GM23248 (cell line): Measurements from ENCODE around the gene CRB1. TPM values are rescaled to one million over a fixed set of nuclear protein-coding genes. Genes with fewer than 3 reads are reported as not detected.
"Not testable (repeated sequence)": the region's sequence is repeated elsewhere in the genome, so short reads cannot be mapped to it uniquely, and the experiment has no call there.

Experiments
- DNase-seq: peaks from one replicate; pipeline ENCODE4 v3.0.0-alpha.2; 2015
- H2AFZ ChIP-seq: fragments of 200-600 bp; sonication (generic); 2 replicates; pipeline ENCODE4 v1.6.1; 2016; ENCODE audit warnings: antibody characterized with exemption
- H3F3A ChIP-seq: fragments of 200-600 bp; sonication (generic); 2 replicates; pipeline ENCODE4 v1.6.1; 2016; ENCODE audit warnings: mild to moderate bottlenecking, antibody characterized with exemption, mixed run types; ENCODE audit not compliant: insufficient read depth
- H3K27ac ChIP-seq: fragments of 200-600 bp; sonication (generic); 2 replicates; pipeline ENCODE4 v1.5.1; 2016; ENCODE audit warnings: mild to moderate bottlenecking
- H3K27me3 ChIP-seq: fragments of 200-600 bp; sonication (generic); replicated peaks from 2 replicates; pipeline ENCODE4 v1.6.1; 2016; ENCODE audit warnings: mild to moderate bottlenecking; ENCODE audit not compliant: insufficient read depth
- H3K36me3 ChIP-seq: fragments of 200-600 bp; sonication (generic); 2 replicates; pipeline ENCODE4 v1.6.1; 2016; ENCODE audit warnings: low read depth, mild to moderate bottlenecking
- H3K4me1 ChIP-seq: fragments of 200-600 bp; sonication (generic); 2 replicates; pipeline ENCODE4 v1.6.1; 2016; ENCODE audit warnings: mild to moderate bottlenecking; ENCODE audit not compliant: insufficient read depth
- H3K4me2 ChIP-seq: fragments of 200-600 bp; sonication (generic); one replicate; pipeline ENCODE4 v1.6.1; 2016; ENCODE audit warnings: mild to moderate bottlenecking; ENCODE audit not compliant: unreplicated experiment
- H3K4me3 ChIP-seq: fragments of 200-600 bp; sonication (generic); 2 replicates; pipeline ENCODE4 v1.5.1; 2016; ENCODE audit warnings: mild to moderate bottlenecking
- H3K79me2 ChIP-seq: fragments of 200-600 bp; sonication (generic); 2 replicates; pipeline ENCODE4 v1.6.1; 2016; ENCODE audit warnings: mild to moderate bottlenecking; ENCODE audit not compliant: insufficient read depth
- H3K9ac ChIP-seq: fragments of 200-600 bp; sonication (generic); 2 replicates; pipeline ENCODE4 v1.6.1; 2016; ENCODE audit warnings: mild to moderate bottlenecking
- H3K9me2 ChIP-seq: fragments of 200-600 bp; sonication (generic); 2 replicates; pipeline ENCODE4 v1.6.1; 2016; ENCODE audit warnings: mixed run types, mild to moderate bottlenecking, moderate library complexity; ENCODE audit not compliant: insufficient read depth
- H3K9me3 ChIP-seq: fragments of 200-600 bp; sonication (generic); one replicate; pipeline ENCODE4 v1.6.1; 2017; ENCODE audit warnings: low read depth
- H4K20me1 ChIP-seq: fragments of 200-600 bp; sonication (generic); 2 replicates; pipeline ENCODE4 v1.6.0; 2016; ENCODE audit not compliant: insufficient read depth
- EZH2 ChIP-seq: fragments of 200-600 bp; sonication (generic); IDR thresholded peaks from 2 replicates; pipeline ENCODE4 v1.6.1; 2018; ENCODE audit warnings: antibody characterized with exemption, mild to moderate bottlenecking; ENCODE audit not compliant: insufficient read depth, poor library complexity, severe bottlenecking
- EZH2phosphoT487 ChIP-seq: fragments of 200-600 bp; sonication (generic); IDR thresholded peaks from 2 replicates; pipeline ENCODE4 v1.6.1; 2018; ENCODE audit warnings: antibody characterized with exemption, moderate library complexity, mild to moderate bottlenecking, low read depth; ENCODE audit not compliant: insufficient read depth
- WGBS, 2 experiments: methylation state at CpG; one replicate each; pipeline ENCODE4 v1.1.6; 2015 to 2017; ENCODE audit warnings: low lambda C conversion rate in 2 of 2, low coverage in 1 of 2; ENCODE audit errors: missing lambda C conversion rate in 2 of 2; 5-methylcytosine and 5-hydroxymethylcytosine counted together
- in situ Hi-C: fragments of 300-500 bp; cut with MboI; formaldehyde crosslinking; loops from 2 replicates; pipeline ENCODE4 v1.15.0; 2020
- polyA plus RNA-seq: library from polyadenylated mRNA; unstranded; fragments of >200 nt; fragmentation: Nextera tagmentation; extraction: Ambion mirVana; gene quantifications from 2 replicates; pipeline ENCODE4 v1.2.1, GENCODE V29; 2016
- total RNA-seq: library from RNA; depleted of rRNA; stranded (reverse); fragments of >200 nt; shearing (Covaris generic); gene quantifications from 2 replicates; pipeline ENCODE4 v1.2.3, GENCODE V29; 2014

CRB1 gene
- total and polyA plus RNA-seq, 2 experiments from 2014 or later: 0.11 TPM; not detected in 1

DNA sequence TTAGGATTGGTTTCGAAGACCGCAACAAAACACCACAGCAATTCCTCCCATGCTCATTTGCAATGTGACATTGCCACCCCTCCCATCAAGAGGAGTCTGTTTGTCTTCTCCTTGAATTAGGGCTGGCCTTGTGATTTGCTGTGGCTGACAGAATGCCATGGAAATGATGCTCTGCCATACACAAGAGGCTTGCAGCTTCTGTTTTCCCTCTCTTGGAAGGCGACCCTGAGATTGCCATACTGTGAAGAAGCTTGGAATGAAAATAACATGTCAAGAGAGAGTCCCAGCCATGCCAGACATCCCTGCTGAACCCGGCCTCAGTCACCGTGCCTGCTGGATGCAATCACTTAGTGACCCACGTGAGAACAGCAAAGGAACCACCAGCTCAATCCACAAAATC is 212.4 kb downstream of the CRB1 start:
- no peak overlapping the region for H2AFZ ChIP-seq
- no peaks in the 10 kb centered on the region for H3K9me3 ChIP-seq
- TF ChIP-seq EZH2phosphoT487 (no peak), EZH2 (no peak)
- in situ Hi-C loops: no loop called here
- H3K36me3 ChIP-seq: no peaks in the 10 kb centered on the region
- no peaks in the 10 kb centered on the region for H3F3A ChIP-seq
- no peaks in the 10 kb centered on the region for H3K27me3 ChIP-seq
- H3K4me3 ChIP-seq: no peak overlapping the region
- H3K9me2 ChIP-seq: no peaks in the 10 kb centered on the region
- no peaks in the 10 kb centered on the region for H3K4me1 ChIP-seq
- H3K27ac ChIP-seq: no peak overlapping the region
- WGBS, 2 experiments: 61 to 65% methylated on average over 6 of the region's 6 CpGs
- no peak overlapping the region for H3K9ac ChIP-seq
- H3K4me2 ChIP-seq: no peak overlapping the region
- H3K79me2 ChIP-seq: no peaks in the 10 kb centered on the region
- H4K20me1 ChIP-seq: no peaks in the 10 kb centered on the region
- no peak for DNase-seq

GRCh38 chr1:197481101-197481500 is 213.0 kb downstream of the CRB1 start:
- H3K9me3 ChIP-seq: no peaks in the 10 kb centered on the region
- H3K4me3 ChIP-seq: no peak overlapping the region
- H3K27ac ChIP-seq: no peak overlapping the region
- no peaks in the 10 kb centered on the region for H3K79me2 ChIP-seq
- no peaks in the 10 kb centered on the region for H3K27me3 ChIP-seq
- H3K9me2 ChIP-seq: no peaks in the 10 kb centered on the region
- TF ChIP-seq EZH2phosphoT487: no peak
- no peak for TF ChIP-seq EZH2
- no peak overlapping the region for H2AFZ ChIP-seq
- no peaks in the 10 kb centered on the region for H3K36me3 ChIP-seq
- no peak overlapping the region for H3K4me2 ChIP-seq
- whole genome bisulfite sequencing, 2 experiments: 7 to 15% methylated on average over 4 of the region's 4 CpGs
- H3K9ac ChIP-seq: no peak overlapping the region
- no peaks in the 10 kb centered on the region for H3F3A ChIP-seq
- H4K20me1 ChIP-seq: no peaks in the 10 kb centered on the region
- no peaks in the 10 kb centered on the region for H3K4me1 ChIP-seq
- no peak for DNase-seq
- in situ Hi-C loops: no loop called here

GRCh38 chr1:197485790-197486189 is 217.7 kb downstream of the CRB1 start:
- Histone ChIP-seq H3K9ac (no peak overlapping the region), H3K4me1 (no peaks in the 10 kb centered on the region), H4K20me1 (no peaks in the 10 kb centered on the region), H3K9me2 (no peaks in the 10 kb centered on the region), H3K79me2 (no peaks in the 10 kb centered on the region), H3K9me3 (peaks cover 4% of the 10 kb centered on the region), H3K4me2 (no peak overlapping the region), H3K27ac (no peak overlapping the region), H3F3A (no peaks in the 10 kb centered on the region), H2AFZ (no peak overlapping the region), H3K36me3 (no peaks in the 10 kb centered on the region), H3K27me3 (no peaks in the 10 kb centered on the region), H3K4me3 (no peak overlapping the region)
- WGBS, 2 experiments: 65 to 71% methylated on average over 3 of the region's 3 CpGs
- in situ Hi-C loops: no loop called here
- DNase-seq: no peak
- no peak for TF ChIP-seq EZH2
- TF ChIP-seq EZH2phosphoT487: no peak

GRCh38 chr1:197486946-197487345 is 218.9 kb downstream of the CRB1 start:
- Histone ChIP-seq H3K9ac (no peak overlapping the region), H2AFZ (no peak overlapping the region), H3K9me3 (peaks cover 4% of the 10 kb centered on the region), H3K4me1 (no peaks in the 10 kb centered on the region), H3F3A (no peaks in the 10 kb centered on the region), H3K27me3 (no peaks in the 10 kb centered on the region), H3K79me2 (no peaks in the 10 kb centered on the region), H4K20me1 (no peaks in the 10 kb centered on the region), H3K9me2 (no peaks in the 10 kb centered on the region), H3K27ac (no peak overlapping the region), H3K4me2 (no peak overlapping the region), H3K36me3 (no peaks in the 10 kb centered on the region), H3K4me3 (no peak overlapping the region)
- 94 to 97% methylated on average over 2 of the region's 2 CpGs for WGBS, 2 experiments
- in situ Hi-C loops: no loop called here
- TF ChIP-seq EZH2 (no peak), EZH2phosphoT487 (no peak)
- no peak for DNase-seq

DNA sequence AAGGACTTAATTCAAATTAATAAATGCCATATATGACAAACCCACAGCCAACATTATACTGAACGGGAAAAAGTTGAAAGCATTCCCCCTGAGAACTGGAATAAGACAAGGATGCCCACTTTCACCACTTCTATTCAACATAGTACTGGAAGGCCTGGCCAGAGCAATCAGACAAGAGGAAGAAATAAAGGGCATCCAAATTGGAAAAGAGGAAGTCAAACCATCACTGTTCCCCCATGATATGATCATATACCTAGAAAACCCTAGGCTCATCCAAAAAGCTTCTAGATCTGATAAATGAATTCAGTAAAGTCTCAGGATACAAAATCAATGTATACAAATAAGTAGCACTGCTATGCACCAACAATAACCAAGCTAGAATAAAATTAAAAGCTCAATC is 223.5 kb downstream of the CRB1 start:
- H3K4me3 ChIP-seq, H3K4me1 ChIP-seq, H4K20me1 ChIP-seq, H3K9me2 ChIP-seq, H3K36me3 ChIP-seq, H3F3A ChIP-seq, DNase-seq, H3K79me2 ChIP-seq, in situ Hi-C loops, H3K27ac ChIP-seq, H3K4me2 ChIP-seq, H3K9me3 ChIP-seq, H2AFZ ChIP-seq, H3K9ac ChIP-seq, H3K27me3 ChIP-seq: not testable (repeated sequence)
- 24 to 70% methylated on average over 1 of the region's 1 CpG for WGBS, 2 experiments
